SK-N-MC (cell line): ENCODE results near the gene TLE4.

ENCODE experiments used
- EZH2 ChIP-seq: fragments of 200-600 bp; sonication (generic); IDR thresholded peaks from one replicate; pipeline ENCODE4 v1.6.1; 2017; ENCODE audit warnings: antibody characterized with exemption
- FOXP2 ChIP-seq: optimal IDR thresholded peaks from 2 replicates; pipeline ENCODE3; 2011; ENCODE audit warnings: mild to moderate bottlenecking, moderate library complexity; ENCODE audit not compliant: insufficient read depth; ENCODE audit errors: extremely low read length, control extremely low read depth
- POLR2AphosphoS5 ChIP-seq: IDR thresholded peaks from 2 replicates; pipeline ENCODE4 v1.6.1; 2012; ENCODE audit warnings: mild to moderate bottlenecking, low read depth, low read length, borderline replicate concordance

GRCh38 chr9:79621916-79622575 is 50.3 kb downstream of the TLE4 start:
- TF ChIP-seq EZH2 (no peak), POLR2AphosphoS5 (no peak), FOXP2 (no peak)
